Measurements from ENCODE around the gene ISM1. TPM values are rescaled to one million over a fixed set of nuclear protein-coding genes. Genes with fewer than 3 reads are reported as not detected.

ISM1 gene
- total and polyA plus RNA-seq, 2 of the 13 experiments (the other 11 are each of a cell fraction or from before 2014, with no cell fraction given): 0.40 to 1.4 TPM

DNA sequence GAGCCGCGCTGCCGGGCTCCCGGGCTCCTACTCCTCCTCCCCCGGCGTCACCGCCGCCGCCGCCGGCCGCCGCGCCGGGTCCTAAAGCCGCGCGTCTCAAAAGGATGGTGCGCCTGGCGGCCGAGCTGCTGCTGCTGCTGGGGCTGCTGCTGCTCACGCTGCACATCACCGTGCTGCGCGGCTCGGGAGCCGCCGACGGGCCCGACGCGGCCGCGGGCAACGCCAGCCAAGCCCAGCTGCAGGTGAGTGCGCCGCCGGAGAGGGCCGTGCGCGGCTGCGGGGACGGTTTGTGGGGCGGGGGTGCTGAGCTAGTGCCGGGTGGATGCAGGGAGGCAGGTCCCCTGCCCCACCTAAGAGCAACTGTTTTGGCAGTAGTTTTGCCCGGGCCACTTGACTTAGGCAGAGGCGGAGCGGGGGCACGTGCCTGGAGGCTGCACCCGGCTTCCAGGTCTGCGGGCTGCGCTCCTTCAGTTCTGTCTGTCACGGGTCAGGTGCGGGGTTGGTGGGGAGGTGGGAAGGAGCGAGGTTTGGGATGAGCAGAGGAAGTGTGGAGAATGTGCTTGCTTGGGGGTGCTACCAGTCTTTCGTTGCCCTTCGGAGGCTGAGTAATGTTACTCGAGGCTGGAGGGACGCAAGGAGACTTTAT lies 722 bp downstream of the ISM1 start (continued):
- 0 out of 2 replicates have a peak, but pooled peaks have one; percentile 22 for TF ChIP-seq ZNF281 (CRISPR knock-in tag; IDR thresholded peaks at IDR 0.05; ENCODE audit: borderline replicate concordance)
- peak; percentile 21; the same call in 1 of the 2 replicates for TF ChIP-seq ZNF770 (CRISPR knock-in tag; IDR thresholded peaks at IDR 0.05)
- no peak for TF ChIP-seq ZBTB1 (CRISPR knock-in tag; IDR thresholded peaks at IDR 0.05; ENCODE audit: borderline replicate concordance)
- 0 out of 2 replicates have a peak, but pooled peaks have one; percentile 55 for TF ChIP-seq NR1H2 (CRISPR knock-in tag; IDR thresholded peaks at IDR 0.05; ENCODE audit: borderline replicate concordance, low read depth)
- peak; percentile 83 for TF ChIP-seq BRF2 (CRISPR knock-in tag; IDR thresholded peaks at IDR 0.05)
- TF ChIP-seq ZGPAT (CRISPR knock-in tag; IDR thresholded peaks at IDR 0.05): peak; percentile 17; the same call in 1 of the 2 replicates
- TF ChIP-seq PHF21A (CRISPR knock-in tag; IDR thresholded peaks at IDR 0.05): no peak
- TF ChIP-seq EZH2 (conservative IDR thresholded peaks at IDR 0.05; ENCODE audit: low read depth, low read length): peak; percentile 83; the same call in 1 of the 2 replicates
- TF ChIP-seq ZSCAN31 (CRISPR knock-in tag; IDR thresholded peaks at IDR 0.05; ENCODE audit: low read depth): peak; percentile 72; the same call in 1 of the 2 replicates
- no peak for TF ChIP-seq ZNF558 (CRISPR knock-in tag; IDR thresholded peaks at IDR 0.05; ENCODE audit: borderline replicate concordance)
- TF ChIP-seq ZNF563 (CRISPR knock-in tag; IDR thresholded peaks at IDR 0.05): peak; percentile 72; the same call in 1 of the 2 replicates
- no peak; the same call in 1 of the 2 replicates for TF ChIP-seq ZNF720 (CRISPR knock-in tag; IDR thresholded peaks at IDR 0.05)
- TF ChIP-seq TEAD2 (CRISPR knock-in tag; IDR thresholded peaks at IDR 0.05): 0 out of 2 replicates have a peak, but pooled peaks have one; percentile 11
- peak; percentile 79; the same call in 1 of the 2 replicates for TF ChIP-seq TOPORS (CRISPR knock-in tag; IDR thresholded peaks at IDR 0.05)
- no peak for TF ChIP-seq ZNF33A (CRISPR knock-in tag; IDR thresholded peaks at IDR 0.05; ENCODE audit: borderline replicate concordance)
- TF ChIP-seq ZNF564 (CRISPR knock-in tag; IDR thresholded peaks at IDR 0.05): peak; percentile 73; the same call in 1 of the 2 replicates
- TF ChIP-seq ADNP (CRISPR knock-in tag; IDR thresholded peaks at IDR 0.05): no peak
- 0 out of 2 replicates have a peak, but pooled peaks have one; percentile 52 for TF ChIP-seq LBX2 (CRISPR knock-in tag; IDR thresholded peaks at IDR 0.05; ENCODE audit: borderline replicate concordance)
- 0 out of 2 replicates have a peak, but pooled peaks have one; percentile 70 for TF ChIP-seq PREB (CRISPR knock-in tag; IDR thresholded peaks at IDR 0.05)

Measured in HepG2 (cell line).